ENCODE results near the gene PNMT. TPM values are rescaled to one million over a fixed set of nuclear protein-coding genes. Genes with fewer than 3 reads are reported as not detected.
A peak's percentile ranks its signal among the peaks of the same experiment; 100 is the strongest.

PNMT gene
- total and polyA plus RNA-seq, 2 of the 8 experiments (the other 6 are each of a cell fraction or from before 2014, with no cell fraction given) = 5.6 to 10.9 TPM

GRCh38 chr17:39653662-39654331 is 14.5 kb upstream of the PNMT start (continued):
- TF ChIP-seq CHD7 (IDR thresholded peaks at IDR 0.05; ENCODE audit: insufficient replicate concordance, low read length) (no peak), PHF8 (conservative IDR thresholded peaks at IDR 0.05; ENCODE audit: low read depth, low read length) (no peak), KDM1A (IDR thresholded peaks at IDR 0.05; ENCODE audit: borderline replicate concordance, low read length) (0 out of 2 replicates have a peak, but pooled peaks have one; percentile 50)
